T-helper 2 cell treated with Interferon-gamma antibody and Interleukin-4, amounts not matched to agents 100 ng/mL and 5 ng/mL, for 36 hours (primary cell): ENCODE results near the gene SSX3. TPM values are rescaled to one million over a fixed set of nuclear protein-coding genes. Genes with fewer than 3 reads are reported as not detected.
"Not testable (repeated sequence)": the region's sequence is repeated elsewhere in the genome, so short reads cannot be mapped to it uniquely, and the experiment has no call there.

Source experiments
- intact Hi-C: fragments of 100-400 bp; cut with micrococcal nuclease; formaldehyde crosslinking; loops from one replicate; pipeline ENCODE4 v1.15.1; 2023
- total RNA-seq: library from RNA; stranded (reverse); gene quantifications from 2 replicates; pipeline ENCODE4 v1.2.3, GENCODE V29; 2022

Gene SSX3
- total RNA-seq: not detected in 2 replicates

- intact Hi-C loops: not testable (repeated sequence)
Measured at GRCh38 chrX:48356315-48357094, at the start of gene SSX3. Gene SSX3, minus strand, starts transcription at chrX:48356703. Its CDS starts 1,454 bp downstream, at chrX:48355249.

- intact Hi-C loops: not testable (repeated sequence)
Measured at GRCh38 chrX:48397825-48398224, 41.3 kb upstream of the SSX3 start.

- intact Hi-C loops: not testable (repeated sequence)
Measured at GRCh38 chrX:48396931-48397330, 40.4 kb upstream of the SSX3 start.

GRCh38 chrX:48383239-48383638 is 26.7 kb upstream of the SSX3 start, which contains the start of gene SSX4:
Gene SSX4, plus strand, starts transcription at chrX:48383539. Its CDS starts 515 bp downstream, at chrX:48384054.
- intact Hi-C loops: not testable (repeated sequence)

GRCh38 chrX:48370408-48370807 is 13.9 kb upstream of the SSX3 start:
- intact Hi-C loops: not testable (repeated sequence)

GRCh38 chrX:48367717-48368408 is 11.4 kb upstream of the SSX3 start:
- intact Hi-C loops: not testable (repeated sequence)

- intact Hi-C loops: not testable (repeated sequence)
Measured at GRCh38 chrX:48359281-48359680, 2.8 kb upstream of the SSX3 start.

- intact Hi-C loops: no loop called here
Measured at GRCh38 chrX:48357681-48358080, 1.2 kb upstream of the SSX3 start.

GRCh38 chrX:48346059-48346458 is 10.4 kb downstream of the SSX3 start:
- intact Hi-C loops: not testable (repeated sequence)

- intact Hi-C loops: not testable (repeated sequence)
Measured at GRCh38 chrX:48313996-48314395, 42.5 kb downstream of the SSX3 start.

- intact Hi-C loops: no loop called here
Measured at GRCh38 chrX:48306175-48306574, 50.3 kb downstream of the SSX3 start.

Other genes starting within 250 kb of the SSX3 start
- not detected in 2 replicates for gene SPACA5B, start 226.1 kb downstream of the SSX3 start, total RNA-seq
- not detected in 2 replicates for gene SSX5, start 159.9 kb downstream of the SSX3 start, total RNA-seq
- not detected in 2 replicates for gene SSX1, start 101.3 kb downstream of the SSX3 start, total RNA-seq
- gene SSX4, start 26.8 kb upstream of the SSX3 start, total RNA-seq: not detected in 2 replicates
- not detected in 2 replicates for gene SSX4B, start 55.3 kb upstream of the SSX3 start, total RNA-seq
- 86.3 and 96.8 TPM in 2 replicates for gene SLC38A5, start 113.6 kb upstream of the SSX3 start, total RNA-seq
- gene FTSJ1, start 119.5 kb upstream of the SSX3 start, total RNA-seq: 66.1 and 69.1 TPM in 2 replicates
- 14.1 and 14.8 TPM in 2 replicates for gene PORCN, start 152.3 kb upstream of the SSX3 start, total RNA-seq
- gene EBP, start 165.1 kb upstream of the SSX3 start, total RNA-seq: 305 and 310 TPM in 2 replicates
- gene TBC1D25, start 183.0 kb upstream of the SSX3 start, total RNA-seq: 16.9 and 17.9 TPM in 2 replicates
- gene RBM3, start 217.8 kb upstream of the SSX3 start, total RNA-seq: 378 and 389 TPM in 2 replicates
- gene WDR13, start 240.8 kb upstream of the SSX3 start, total RNA-seq: 45.3 and 45.5 TPM in 2 replicates